GM21360 (cell line): ENCODE data around the gene EIF5.

Experiments
- ATAC-seq: cut with Tn5 transposase; IDR thresholded peaks from one replicate; pipeline ENCODE4 v1.9.1; 2021; ENCODE audit warnings: mild to moderate bottlenecking, moderate library complexity; ENCODE audit not compliant: unreplicated experiment

EIF5 gene

DNA sequence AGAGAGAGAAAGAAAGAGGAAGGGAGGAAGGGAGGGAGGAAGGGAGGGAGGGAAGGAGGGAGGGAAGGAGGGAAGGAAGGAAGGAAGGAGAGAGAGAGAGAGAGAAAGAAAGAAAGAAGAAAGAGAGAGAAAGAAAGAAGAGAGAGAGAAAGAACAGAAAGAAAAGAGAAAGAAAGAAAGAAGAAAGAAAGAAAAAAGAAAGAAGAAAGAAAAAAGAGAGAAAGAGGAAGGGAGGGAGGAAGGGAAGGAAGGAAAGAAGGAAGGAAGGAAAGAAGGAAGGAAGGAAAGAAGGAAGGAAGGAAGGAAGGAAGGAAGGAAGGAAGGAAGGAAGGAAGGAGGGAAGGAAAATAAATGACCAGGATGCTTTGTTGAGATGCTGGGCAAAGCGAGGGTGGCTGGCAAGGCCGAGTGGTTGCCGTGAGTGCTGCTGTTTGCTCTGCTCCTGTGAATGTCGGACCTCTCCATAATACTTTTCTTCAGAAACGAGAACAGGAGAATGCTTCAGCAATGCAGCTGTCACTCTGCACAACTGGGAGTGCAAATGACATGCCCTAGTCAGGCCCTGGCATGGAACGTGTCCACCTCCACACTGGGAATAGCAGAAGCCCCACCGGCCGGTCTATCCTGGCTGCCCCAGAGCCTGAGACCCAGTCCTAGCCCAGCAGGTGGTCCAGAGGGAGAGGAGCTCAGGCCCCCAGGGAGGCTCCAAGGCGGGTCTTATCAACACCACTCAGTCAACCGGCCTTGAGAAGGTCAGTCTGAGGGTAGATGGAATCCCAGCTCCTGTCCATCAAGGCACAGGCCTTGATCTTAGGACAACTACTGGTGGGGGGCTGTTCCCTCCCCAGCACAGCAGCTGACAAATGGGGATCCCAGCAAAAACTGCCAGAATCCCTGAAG lies 25.1 kb upstream of the EIF5 start:
- no peak for ATAC-seq

DNA sequence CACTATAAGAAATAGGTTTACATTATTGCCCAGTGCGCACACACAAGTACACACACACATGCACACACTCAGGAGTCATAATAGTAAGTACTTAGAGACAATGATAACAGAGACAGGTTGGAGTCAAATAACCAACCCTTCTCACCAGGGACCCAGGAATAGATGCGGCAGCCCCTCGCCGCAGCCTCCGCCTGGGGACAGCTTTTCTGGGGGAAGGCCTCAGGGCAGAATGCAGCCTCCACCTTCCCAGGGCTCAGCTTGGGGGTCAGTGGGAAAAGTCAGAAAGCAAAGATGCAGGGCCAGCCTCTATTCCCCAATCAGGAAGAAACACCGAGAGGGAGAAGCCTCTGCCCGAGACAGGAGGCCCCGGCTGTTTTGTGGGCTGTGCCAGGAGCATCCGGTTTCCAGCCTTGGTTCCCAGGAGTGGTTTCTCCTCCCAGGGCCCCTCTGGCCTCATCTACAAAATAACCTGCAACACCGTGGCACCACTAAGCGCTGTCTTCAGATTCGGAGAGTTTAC lies 23.4 kb upstream of the EIF5 start:
- no peak for ATAC-seq

DNA sequence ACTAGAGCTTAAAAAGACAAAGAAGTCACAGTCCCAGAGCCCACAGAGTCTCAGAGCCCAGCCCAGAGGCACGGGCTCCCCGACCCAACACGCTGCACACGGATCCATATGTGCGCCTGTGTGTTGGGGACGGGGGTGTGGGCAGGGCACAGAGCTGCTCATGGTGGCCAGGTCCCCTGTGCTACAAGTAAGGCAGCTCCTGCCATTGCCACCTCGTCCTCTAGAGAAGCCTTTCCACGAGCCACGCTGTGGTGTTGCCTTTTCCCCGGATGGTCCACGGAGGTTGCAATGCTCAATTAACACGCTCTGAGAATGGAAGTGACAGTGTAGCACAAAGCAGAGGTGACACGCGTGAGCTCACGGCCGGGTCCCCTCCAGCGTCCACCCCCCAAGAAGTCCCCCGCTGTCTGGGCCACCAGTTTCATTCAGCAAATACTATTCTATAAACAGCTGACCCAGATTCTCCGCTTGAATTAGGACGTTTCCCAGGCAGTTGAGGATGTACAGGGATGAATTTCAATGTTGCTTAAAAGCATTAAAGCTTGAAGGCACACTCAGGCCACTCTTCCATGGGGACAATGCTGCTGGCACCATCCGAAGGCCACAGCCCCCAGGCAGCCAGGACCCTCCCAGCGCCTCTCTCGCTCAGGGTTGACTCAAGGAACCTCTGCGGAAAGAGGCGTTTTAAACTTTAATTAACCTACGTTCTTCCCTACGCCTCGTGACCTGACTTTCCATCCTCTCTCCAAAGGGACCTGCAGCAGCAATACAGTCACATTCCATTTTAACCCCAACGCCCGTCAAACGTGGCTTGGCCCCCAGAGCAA lies 22.7 kb upstream of the EIF5 start:
- ATAC-seq: no peak

DNA sequence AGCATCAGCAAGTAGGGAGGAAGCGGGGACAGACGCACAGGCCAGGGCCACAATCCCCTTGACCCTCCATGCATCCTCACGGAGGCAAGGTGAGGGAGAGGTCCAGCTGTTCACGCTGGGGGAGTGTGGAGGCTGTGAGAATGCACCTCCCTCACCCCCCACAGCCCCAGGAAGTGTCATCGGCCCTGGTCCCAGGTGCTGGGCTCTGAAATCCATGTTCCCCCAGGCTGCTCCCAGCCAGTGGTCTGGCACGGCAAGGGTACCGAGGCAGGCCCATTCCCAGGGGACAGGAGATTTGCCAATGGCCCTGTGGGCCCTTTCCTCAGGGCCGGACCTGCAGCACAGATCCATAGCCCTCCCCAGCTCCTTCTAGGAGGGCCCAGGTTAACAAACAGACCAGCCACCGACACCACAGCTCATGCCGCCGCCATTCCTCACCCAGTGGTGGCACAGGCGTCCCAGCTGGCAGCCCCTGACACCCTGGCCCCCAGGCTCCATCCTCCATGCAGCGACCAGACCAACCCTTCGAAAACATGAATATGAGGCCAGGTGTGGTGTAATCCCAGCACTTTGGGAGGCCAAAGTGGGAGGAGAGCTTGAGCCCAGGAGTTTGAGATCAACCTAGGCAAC lies 21.9 kb upstream of the EIF5 start:
- ATAC-seq: no peak

DNA sequence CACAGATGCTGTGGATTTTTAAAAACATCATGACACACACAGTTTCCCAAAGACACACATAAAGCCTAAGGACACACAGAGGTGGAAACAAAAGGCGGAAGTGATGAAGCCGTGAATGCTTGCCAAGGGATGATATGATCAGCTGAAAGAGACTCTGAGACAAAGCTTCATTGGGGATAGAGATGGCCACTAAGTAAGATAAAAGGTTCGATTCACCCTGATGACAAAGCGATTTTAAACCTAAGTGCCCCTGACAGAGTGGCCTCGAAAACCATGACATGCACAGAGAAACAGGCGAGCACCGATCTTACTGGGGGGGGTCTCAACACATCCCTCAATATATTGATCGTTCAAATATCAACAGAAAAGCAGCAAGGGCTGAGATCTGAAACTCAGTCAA lies 20.3 kb upstream of the EIF5 start:
- no peak for ATAC-seq

DNA sequence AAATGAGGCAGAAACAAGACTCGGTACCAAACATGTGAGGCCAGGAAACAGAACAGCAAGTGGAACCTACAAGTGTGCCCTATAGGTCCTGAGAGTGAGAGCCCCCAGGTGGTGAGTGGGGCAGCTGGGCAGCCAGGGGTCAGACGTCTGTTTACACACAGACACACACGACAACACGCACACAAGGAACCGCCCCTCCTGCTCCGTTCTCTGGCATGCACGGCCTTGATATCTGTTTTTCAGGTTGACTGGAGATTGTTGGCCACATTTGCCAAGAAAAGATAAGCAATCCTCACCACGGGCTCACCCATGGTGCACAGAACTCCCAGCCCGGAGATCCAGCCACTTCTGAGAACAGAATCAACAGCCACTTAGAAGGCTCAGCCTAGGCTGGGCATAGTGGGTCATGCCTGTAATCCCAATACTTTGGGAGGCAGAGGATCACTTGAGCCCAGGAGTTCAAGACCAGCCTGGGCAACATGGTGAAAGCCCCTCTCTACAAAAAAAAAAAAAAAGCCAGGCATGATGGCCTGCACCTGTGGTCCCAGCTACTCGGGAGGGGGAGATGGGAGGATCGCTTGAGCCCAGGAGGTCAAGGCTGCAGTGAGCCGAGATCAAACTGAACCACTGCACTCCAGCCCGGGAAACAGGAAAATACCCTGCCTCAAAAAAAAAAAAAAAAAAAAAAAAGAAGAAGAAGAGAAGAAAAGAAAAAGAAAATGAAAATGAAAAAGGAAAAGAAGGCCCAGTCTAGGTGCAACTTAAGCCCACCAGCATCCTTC lies 19.4 kb upstream of the EIF5 start:
- ATAC-seq: no peak

DNA sequence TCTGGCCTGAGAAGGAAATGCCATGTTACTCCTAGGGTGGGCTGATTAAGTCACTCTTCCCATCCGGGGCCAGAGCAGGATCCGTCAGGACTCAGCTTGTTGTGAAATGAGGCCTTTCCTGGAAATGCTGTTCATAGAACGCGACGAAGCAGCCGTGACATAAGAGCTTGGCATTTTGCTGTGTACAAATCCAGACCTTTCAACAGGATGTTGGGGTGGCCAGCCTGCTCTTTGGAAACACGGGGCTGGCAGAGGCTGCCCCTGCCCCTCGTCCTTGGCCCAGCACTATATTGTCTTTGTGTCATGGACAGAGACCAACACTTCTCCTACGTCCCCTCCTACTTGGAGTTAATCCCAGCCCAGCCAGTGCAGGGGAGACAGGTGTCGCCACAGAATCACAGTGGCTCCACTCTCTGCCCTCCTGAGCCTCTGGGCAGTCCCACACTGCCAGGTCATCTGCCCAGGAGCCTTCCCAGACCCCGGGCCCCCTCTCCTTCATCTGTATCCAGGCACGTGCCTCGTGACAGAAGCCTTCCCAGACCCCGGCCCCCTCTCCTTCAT lies 18.6 kb upstream of the EIF5 start:
- ATAC-seq: no peak

DNA sequence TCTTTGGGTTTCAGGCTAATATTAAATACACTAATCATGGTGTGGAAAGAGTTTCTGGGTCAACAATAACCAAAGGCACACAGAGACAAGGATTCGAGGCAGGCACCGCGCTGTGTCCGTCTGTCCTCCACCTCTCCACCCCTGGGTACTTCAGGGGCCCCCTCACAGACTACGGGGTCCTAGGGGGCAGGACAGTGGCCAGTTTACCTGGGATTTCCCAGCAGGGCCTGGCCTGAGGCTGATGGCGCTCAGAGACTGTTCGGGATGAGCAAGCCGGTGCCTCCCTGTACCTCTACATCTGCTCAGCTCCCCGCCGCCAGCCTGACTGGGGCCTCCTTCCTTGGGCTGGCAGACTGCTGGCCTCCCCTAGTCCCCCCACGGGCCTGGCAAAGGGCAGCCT lies 18.1 kb upstream of the EIF5 start:
- no peak for ATAC-seq

DNA sequence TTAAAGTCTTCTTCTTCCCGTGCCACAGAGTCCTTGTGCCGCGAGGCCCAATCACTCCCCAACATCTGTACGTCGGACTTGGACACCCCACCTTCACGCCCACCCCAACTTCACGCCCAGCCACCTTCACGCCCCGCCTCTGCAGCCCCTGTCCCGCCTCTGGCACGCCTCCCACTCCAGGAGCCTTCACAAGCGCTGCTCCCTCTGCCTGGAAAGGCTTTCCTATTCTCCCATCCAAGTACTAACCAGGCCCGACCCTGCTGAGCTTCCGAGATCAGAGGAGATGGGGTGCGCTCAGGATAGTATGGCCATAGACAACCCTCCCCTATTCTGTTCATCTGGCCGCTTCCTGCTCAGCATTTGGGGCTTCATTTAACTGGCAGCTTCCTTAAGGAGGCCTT lies 17.3 kb upstream of the EIF5 start:
- no peak for ATAC-seq

DNA sequence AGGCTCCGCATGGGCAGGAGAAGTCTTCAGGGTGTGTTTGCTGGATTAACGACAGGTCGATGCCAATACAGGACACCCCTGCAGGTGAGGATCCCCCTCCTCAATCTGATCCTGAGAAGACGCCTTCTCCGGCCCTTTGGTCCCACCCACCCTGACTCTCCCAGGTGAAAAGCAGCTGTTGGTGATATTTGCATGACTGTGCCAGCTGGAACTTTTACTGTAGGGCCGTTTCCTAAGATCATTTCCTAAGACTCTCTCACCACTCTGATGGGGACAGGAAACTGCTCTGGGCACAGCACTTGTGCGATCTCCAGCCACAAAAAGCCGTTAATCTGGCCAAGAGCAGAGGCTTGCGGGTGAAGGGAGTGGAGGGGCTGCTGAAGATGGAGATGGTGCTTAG lies 16.8 kb upstream of the EIF5 start:
- ATAC-seq: no peak

DNA sequence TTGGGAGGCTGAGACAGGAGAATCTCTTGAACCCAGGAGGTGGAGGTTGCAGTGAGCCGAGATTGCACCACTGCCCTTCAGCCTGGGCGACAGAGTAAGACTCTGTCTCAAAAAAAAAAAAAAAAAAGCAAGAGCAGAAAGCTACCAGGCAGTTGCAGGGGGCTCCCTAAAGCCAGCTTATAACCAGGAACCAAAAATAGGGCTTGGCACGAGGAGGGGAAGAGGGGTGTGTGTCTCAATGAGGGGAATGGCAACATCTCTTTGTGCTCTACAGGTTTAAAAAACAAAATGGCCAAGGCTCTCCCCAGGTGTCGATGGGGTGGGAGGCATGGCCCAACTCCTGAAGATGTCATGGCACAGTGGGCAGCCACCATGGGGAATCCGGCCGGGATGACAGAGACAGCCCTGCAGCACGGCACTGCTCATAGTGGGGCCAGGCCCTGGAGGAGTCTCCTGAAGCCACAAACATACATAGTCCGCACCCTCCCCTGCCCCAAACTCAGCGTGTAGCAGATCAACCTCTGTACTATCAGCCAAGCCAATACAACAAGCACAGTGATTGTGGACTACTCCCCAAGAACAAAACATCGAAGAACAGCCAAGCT lies 16.0 kb upstream of the EIF5 start:
- ATAC-seq: no peak

DNA sequence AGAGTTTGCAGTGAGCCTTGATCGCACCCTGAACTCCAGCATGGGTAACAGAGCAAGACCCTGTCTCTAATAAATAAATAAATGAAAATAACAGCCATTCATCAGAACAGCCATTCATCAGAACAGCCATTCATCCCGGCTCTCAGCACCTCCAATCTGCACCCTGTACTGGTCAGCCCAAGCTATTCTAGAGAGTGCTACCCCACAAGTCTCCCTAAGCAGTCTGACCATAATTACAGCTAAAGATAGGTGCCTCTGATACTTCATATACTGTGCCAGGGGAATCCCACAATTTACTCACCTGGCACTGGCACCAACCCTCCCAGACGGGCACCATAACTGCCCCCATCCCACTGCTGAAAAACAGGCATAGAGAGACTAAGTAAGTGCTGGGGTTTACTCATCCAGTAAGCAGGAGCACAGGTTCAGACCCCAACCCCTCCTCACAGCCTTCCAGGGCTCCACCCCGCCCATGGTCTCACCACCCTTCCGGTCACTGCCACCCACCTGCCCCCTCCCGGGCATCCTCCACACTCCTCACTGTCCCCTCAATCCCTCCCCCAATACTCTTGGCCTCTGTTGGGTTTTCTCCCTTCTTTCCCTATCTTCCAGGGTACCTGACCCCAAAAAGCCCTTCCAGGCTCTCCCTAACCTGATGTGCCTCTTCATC lies 15.2 kb upstream of the EIF5 start:
- no peak for ATAC-seq

DNA sequence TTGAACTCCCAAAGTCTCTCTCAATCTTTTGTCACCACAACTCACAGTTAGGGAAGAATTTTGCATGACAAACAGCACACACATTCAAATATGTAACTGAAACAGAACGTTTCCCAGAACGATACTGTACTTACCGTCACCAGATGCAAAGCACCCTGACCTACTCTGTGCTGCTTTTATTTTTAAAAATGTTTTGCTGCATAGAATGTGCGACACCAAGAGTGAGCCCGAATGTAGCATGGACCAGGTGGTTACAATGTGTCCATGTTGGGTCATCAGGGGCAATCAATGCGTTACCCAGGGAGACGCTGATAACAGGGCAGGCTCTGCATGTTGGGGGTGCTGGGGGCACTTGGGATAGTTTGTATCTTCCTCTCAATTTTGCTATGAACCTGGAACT lies 14.6 kb upstream of the EIF5 start:
- no peak for ATAC-seq

DNA sequence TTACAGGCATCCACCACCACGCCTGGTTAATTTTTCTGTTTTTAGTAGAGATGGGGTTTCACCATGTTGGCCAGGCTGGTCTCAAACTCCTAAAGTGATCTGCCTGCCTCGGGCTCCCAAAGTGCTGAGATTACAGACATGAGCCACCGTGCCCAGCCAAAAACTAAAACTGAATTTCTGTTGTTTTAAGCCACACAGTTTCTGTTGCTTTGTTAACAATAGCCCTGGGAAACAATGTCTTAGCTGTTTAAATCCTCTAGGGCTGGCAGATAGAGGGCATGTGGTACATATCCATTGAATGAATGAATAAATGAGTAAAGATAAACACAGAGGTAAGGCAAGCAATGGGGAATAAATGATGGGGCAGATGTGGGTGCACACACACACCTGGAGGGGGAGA lies 8.0 kb upstream of the EIF5 start:
- no peak for ATAC-seq

DNA sequence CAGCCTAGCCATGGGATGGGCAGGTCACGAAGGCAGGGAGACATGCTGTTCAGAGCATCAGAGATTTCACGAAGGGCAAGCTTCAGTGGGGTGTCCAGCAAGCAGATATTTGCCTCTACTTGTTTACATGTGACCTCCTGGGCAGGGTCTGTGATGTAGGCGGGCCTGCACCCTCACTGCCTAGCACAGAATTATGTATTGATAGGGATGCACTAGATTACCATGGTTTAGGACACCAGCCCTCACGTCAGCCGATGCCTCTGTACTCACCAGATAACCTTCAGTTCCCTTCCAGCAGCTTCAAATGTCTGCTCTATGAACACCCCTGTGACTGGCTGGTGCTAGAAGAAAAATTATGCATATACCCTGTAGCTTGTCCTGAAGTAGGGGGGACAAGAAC lies 5.1 kb upstream of the EIF5 start:
- ATAC-seq: no peak

DNA sequence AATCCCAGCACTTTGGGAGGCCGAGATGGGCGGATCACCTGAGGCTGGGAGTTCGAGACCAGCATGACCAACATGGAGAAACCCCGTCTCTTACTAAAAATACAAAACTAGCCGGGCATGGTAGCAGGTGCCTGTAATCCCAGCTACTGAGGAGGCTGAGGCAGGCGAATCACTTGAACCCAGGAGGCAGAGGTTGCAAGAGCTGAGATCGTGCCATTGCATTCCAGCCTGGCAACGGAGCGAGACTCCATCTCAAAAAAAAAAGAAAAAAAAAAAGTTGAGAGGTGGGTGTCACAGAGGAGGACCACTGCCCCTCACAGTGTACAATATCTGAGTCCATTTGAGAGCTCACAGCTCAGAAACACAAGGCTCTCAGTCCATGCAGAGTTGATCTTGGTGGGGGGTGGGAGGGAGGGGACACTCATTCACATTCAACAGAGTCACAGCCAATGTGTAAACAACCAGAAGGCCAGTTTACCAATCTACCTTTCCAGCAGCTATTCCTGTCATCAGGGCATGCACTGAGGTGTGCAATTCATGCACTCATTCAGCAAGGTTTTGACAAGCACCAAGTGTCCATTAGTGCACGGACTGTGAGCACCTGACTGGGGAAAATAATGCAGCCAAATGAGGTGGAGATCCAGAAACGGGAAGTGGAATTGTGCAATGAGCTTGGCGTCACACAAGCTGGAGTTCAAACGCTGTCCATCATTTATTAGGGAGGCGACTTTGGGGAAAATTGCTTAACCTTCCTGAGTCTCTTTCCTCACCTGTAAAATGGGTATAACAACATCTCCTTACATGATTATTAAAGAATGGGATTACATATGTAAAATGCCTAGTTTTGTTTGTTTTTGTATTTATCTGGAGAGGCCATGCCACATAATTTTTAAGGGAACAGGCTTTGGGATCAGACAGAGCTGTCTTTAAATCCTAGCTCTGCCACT lies 4.4 kb upstream of the EIF5 start:
- no peak for ATAC-seq

DNA sequence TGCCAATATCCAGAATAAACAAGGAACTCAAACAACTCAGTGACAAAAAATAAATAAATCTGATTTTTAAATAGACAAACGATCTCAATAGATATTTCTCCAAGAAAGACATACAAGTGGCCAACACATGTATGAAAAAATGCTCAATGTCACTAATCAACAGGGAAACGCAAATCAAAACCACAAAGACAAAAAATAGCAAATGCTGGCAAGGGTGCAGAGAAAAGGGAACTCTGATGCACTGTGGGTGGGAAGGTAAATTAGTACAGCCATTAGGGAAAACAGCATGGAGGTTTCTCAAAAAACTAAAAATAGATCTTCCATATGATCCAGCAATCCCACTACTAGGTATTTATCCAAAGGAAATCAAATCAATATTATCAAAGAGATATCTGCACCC lies 3.5 kb upstream of the EIF5 start:
- no peak for ATAC-seq

DNA sequence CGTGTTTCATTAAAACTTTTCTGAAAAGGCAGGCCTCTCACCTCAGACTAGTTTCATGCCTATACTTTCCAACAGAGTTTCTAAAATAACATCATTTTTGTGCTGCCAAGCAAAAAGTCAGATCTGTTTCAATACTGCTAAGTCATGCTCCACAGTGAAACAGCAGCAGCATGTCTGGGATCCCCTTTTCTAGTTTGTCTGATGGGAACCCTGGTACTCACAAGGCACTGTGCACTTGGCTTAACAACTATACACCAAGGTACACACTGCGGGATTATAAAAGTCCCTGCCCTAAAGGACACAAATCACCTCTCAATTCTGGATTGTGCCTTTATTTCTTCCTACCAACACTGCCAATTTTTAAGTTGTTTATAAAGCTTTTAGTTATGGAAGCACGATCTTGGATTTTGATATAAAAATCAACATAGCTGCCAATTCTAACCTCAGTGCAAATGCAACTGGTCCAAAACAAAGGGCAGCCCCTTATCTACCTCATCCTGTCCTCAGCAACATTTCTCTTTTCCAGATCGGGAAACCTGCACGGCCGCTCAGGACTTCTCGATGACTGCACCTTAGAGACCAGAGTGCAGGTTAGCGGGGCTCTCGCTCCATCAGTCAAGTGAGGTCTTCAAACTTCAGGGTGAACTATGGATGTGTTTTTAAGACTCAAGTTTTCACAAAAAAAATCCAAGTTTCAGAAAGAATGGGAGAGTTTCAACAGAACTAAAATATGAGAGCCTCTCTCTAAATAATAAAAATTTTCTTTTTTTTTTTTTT lies 1.7 kb upstream of the EIF5 start:
- ATAC-seq: no peak
